ENCODE results near the gene MOB3A. TPM values are rescaled to one million over a fixed set of nuclear protein-coding genes. Genes with fewer than 3 reads are reported as not detected.
"Not testable (repeated sequence)": the region's sequence is repeated elsewhere in the genome, so short reads cannot be mapped to it uniquely, and the experiment has no call there.

The MOB3A gene
- total and polyA plus RNA-seq, 8 donors = 9.9 to 181 (median 25.9) TPM

DNA sequence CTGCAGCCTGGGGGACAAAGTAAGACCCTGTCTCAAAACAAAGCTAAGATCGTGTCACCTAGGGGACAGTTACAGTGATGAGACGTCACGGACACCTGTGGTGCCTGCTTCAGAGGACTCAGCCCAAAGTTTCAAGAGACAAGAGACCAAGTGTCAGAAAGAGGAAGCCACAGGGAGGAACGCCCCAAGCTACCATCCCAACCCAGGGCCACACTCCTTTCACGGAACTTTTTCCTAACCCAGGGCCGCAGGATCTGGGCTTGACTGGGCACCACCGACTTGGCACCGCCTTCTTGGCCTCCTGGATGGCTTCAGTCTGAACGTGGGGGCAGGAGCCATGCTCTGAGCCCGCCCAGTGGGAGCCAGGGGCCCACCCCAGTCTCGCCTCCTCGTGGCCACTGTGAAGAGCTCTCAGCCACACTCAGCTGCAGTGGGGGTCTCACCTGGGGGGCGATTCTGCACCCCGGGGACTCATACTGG lies 8.5 kb downstream of the MOB3A start:
- intact Hi-C loops (cut with DNase I; ENCODE audit: low total_unique reads) = no loop called here
- DNase-seq = no peak

DNA sequence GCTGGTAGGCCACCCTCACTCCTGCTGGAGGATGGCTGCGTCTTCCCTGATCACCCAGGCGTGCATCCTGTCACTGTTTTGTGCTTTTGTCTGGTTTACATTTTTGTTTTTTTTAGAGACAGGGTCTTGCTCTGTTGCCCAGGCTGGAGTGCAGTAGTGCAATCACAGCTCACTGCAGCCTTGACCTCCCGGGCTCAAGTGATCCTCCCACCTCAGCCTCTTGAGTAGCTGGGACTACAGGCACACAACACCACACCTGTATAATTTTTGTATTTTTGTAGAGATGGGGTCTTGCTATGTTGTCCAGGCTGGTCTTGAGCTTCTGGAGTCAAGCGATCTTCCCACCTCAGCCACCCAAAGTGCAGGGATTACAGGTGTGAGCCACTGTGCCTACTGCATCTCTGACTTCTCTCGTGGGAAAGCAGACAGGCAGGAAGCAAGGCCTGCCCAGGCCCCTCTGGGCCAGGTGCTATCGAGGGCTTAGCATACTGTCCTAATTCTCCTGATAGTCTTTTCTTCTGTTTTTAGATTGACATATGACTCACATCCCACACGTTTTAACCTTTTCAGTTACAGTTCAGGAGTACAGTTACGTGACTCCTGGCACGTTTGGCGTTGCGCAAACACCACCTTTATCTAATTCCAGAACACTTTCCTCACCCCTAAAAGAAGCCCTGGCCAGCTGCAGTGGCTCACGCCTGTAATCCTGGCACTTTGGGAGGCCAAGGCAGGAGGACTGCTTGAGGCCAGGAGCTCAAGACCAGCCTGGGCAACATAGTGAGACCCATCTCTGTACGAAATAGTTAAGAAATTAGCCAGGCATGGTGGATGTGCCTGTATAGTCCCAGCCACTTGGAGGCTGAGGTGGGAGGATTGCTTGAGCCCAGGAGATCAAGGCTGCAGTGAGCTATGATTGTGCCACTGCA lies 9.2 kb downstream of the MOB3A start:
- H3K9me3 ChIP-seq; intact Hi-C loops (cut with DNase I; ENCODE audit: low total_unique reads); H3K27me3 ChIP-seq; H3K4me3 ChIP-seq: not testable (repeated sequence)
- Histone ChIP-seq H3K27ac (peak overlapping the region; percentile 16 to 100 (median 44)), H3K36me3 (peaks cover 13 to 36% (median 32%) of the 10 kb centered on the region in 4 donors), H3K4me1 (peaks cover 41 to 98% (median 79%) of the 10 kb centered on the region in 4 donors)
- DNase-seq = peak; percentile 58 to 87
- WGBS, 5 donors = 45 to 67% (median 54%) methylated on average over 13 of the region's 13 CpGs
- peak in 2 of 3 donors; percentile 23 to 65 for TF ChIP-seq POLR2AphosphoS5 (IDR thresholded peaks at IDR 0.05)

More for the DNA sequence above, 8.5 kb downstream of the MOB3A start:
- H3K9me3 ChIP-seq = no peaks in the 10 kb centered on the region
- H3K27ac ChIP-seq = peak overlapping the region in 4 of 5 donors; percentile 26 to 100 (median 64)
- no peak overlapping the region for H3K4me3 ChIP-seq
- TF ChIP-seq POLR2AphosphoS5 (IDR thresholded peaks at IDR 0.05) (no peak), POLR2A (IDR thresholded peaks at IDR 0.05) (no peak), EP300 (IDR thresholded peaks at IDR 0.05) (no peak)
- TF ChIP-seq, protein P1, sequence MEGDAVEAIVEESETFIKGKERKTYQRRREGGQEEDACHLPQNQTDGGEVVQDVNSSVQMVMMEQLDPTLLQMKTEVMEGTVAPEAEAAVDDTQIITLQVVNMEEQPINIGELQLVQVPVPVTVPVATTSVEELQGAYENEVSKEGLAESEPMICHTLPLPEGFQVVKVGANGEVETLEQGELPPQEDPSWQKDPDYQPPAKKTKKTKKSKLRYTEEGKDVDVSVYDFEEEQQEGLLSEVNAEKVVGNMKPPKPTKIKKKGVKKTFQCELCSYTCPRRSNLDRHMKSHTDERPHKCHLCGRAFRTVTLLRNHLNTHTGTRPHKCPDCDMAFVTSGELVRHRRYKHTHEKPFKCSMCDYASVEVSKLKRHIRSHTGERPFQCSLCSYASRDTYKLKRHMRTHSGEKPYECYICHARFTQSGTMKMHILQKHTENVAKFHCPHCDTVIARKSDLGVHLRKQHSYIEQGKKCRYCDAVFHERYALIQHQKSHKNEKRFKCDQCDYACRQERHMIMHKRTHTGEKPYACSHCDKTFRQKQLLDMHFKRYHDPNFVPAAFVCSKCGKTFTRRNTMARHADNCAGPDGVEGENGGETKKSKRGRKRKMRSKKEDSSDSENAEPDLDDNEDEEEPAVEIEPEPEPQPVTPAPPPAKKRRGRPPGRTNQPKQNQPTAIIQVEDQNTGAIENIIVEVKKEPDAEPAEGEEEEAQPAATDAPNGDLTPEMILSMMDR (IDR thresholded peaks at IDR 0.05) = no peak
- peaks cover 12 to 29% (median 26%) of the 10 kb centered on the region in 4 donors for H3K36me3 ChIP-seq
- H3K4me1 ChIP-seq = peaks cover 41 to 98% (median 82%) of the 10 kb centered on the region in 4 donors
- no peaks in the 10 kb centered on the region for H3K27me3 ChIP-seq
- 71 to 79% (median 76%) methylated on average over 10 to 14 of the region's 14 CpGs for WGBS, 5 donors

DNA sequence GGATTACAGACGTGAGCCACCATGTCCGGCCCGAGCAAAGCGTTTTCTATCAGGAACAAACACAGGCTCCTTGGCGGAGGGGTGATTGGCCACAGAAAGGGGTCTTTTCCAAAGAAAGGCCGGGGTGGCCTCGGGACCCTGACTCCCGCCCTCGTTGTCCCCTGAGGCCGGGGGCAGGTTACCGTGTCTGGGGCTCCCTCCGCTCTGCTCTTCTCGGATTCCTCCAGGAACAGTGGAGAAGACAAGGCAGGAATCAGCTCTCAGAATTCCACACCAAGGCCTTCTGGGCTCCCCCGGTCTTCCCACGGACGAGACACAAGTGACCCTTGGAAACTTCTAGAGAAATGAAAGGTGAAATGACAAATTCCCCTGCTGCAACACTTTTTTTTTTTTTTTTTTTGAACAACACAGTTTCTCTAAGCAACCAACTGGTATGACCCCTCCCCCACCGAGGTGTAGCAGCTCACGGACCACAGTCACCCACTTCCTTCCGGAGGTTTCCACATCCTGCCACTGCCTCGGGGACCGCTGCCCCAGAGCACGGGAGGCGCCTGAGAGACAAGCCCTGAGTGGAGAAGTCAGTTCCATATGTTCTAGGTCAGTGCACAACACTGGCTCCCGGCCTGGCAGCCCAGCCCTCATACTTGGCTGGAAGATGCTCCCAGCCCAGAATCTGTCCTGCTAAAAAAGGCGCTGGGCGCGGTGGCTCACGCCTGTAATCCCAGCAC lies 11.0 kb downstream of the MOB3A start:
- peaks cover 17 to 54% (median 47%) of the 10 kb centered on the region in 4 donors for H3K36me3 ChIP-seq
- TF ChIP-seq EP300 (IDR thresholded peaks at IDR 0.05) = no peak
- TF ChIP-seq, protein P1 (IDR thresholded peaks at IDR 0.05) = no peak
- TF ChIP-seq POLR2AphosphoS5 (IDR thresholded peaks at IDR 0.05) = peak in 2 of 3 donors; percentile 54 to 67
- peak overlapping the region; percentile 19 to 100 (median 74) for H3K27ac ChIP-seq
- intact Hi-C loops (cut with DNase I; ENCODE audit: low total_unique reads) = no loop called here
- H3K9me3 ChIP-seq = no peaks in the 10 kb centered on the region
- 61 to 85% (median 77%) methylated on average over 27 to 28 of the region's 28 CpGs for WGBS, 5 donors
- peaks cover 24 to 98% (median 64%) of the 10 kb centered on the region in 4 donors for H3K4me1 ChIP-seq
- H3K4me3 ChIP-seq = peak overlapping the region; percentile 14 to 44 (median 40)
- peak; percentile 76 to 88 for DNase-seq
- no peaks in the 10 kb centered on the region for H3K27me3 ChIP-seq

DNA sequence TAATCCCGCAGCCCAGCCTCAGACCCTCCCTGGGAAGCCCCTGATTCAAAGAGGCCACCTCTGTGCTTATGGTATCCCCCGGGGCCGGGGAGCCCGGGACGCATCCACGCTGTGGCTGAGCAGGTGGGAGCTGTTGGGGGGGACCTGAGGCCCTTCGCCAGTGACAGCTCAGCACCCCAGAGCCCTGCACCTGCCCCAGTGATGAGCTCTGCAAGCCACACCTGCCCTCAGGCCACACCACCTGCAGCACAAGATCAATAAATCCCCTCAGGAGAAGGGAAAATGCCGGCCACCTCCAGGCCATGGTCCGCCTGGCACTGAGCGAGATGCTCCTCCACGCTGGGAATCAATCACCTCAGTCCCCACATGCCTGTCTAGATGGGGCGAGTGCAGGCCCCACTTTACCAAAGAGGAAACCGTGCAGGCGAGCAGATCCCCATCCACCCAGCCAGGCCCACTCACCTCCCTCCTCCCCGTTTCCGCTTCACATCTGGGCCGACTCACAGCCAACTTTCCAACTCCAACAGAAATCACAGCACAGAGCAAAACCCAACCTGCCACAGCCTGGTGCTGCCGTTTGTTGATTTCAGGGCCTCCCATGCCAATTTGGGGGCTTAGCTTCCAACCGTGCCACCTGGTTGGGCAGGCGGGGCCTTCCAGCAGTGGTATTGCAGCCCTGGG lies 12.8 kb downstream of the MOB3A start:
- H3K27ac ChIP-seq = peak overlapping the region; percentile 2 to 100 (median 74)
- peaks cover 26 to 66% (median 65%) of the 10 kb centered on the region in 4 donors for H3K36me3 ChIP-seq
- H3K9me3 ChIP-seq = no peaks in the 10 kb centered on the region
- WGBS, 5 donors = 63 to 76% (median 74%) methylated on average over 13 to 20 of the region's 20 CpGs
- intact Hi-C loops (cut with DNase I; ENCODE audit: low total_unique reads) = no loop called here
- H3K27me3 ChIP-seq = no peaks in the 10 kb centered on the region
- peaks cover 23 to 86% (median 47%) of the 10 kb centered on the region in 4 donors for H3K4me1 ChIP-seq
- DNase-seq = peak in 1 of 2 donors; percentile 61
- TF ChIP-seq POLR2AphosphoS5 (IDR thresholded peaks at IDR 0.05) (no peak), EP300 (IDR thresholded peaks at IDR 0.05) (no peak), POLR2A (IDR thresholded peaks at IDR 0.05) (no peak)
- TF ChIP-seq, protein P1 (IDR thresholded peaks at IDR 0.05) = no peak
- H3K4me3 ChIP-seq = peak overlapping the region; percentile 6 to 44 (median 40)

All from stomach (tissue), 9 donors.